Stimulated activated CD8-positive, alpha-beta memory T cell treated with anti-CD3 and anti-CD28 coated beads, Interleukin-4, amount 100 ng/mL, for 1 hour (primary cell): ENCODE results near the gene PMS2.
"Not testable (repeated sequence)": the region's sequence is repeated elsewhere in the genome, so short reads cannot be mapped to it uniquely, and the experiment has no call there.

Source experiments
- DNase-seq, 2 donors: peaks; one replicate each; pipeline ENCODE4 v3.0.0-alpha.2; 2020; ENCODE audit warnings: low read depth in 2 of 2, low spot score in 1 of 2

PMS2 gene

GRCh38 chr7:6008668-6009611 lies at the start of gene PMS2, which contains the start of gene AIMP2:
TSS of gene PMS2 (minus strand) at chr7:6009049. CDS start at chr7:6009019, 30 bp downstream.
TSS of gene AIMP2 (plus strand) at chr7:6009272. CDS start at chr7:6009364, 92 bp downstream.
- DNase-seq = peak; percentile 81 to 90

- DNase-seq = no peak
Measured at GRCh38 chr7:6057316-6058129, 48.7 kb upstream of the PMS2 start.

- DNase-seq = no peak
Measured at GRCh38 chr7:6056616-6057015, 47.8 kb upstream of the PMS2 start.

GRCh38 chr7:6051185-6051584 lies 42.3 kb upstream of the PMS2 start:
- DNase-seq = not testable (repeated sequence)

- DNase-seq = no peak
Measured at GRCh38 chr7:6049780-6050179, 40.9 kb upstream of the PMS2 start.

- no peak for DNase-seq
Measured at GRCh38 chr7:6035686-6036085, 26.8 kb upstream of the PMS2 start.

GRCh38 chr7:6035165-6035564 lies 26.3 kb upstream of the PMS2 start:
- DNase-seq = no peak

GRCh38 chr7:6032641-6033040 lies 23.8 kb upstream of the PMS2 start:
- DNase-seq = no peak

- DNase-seq = no peak
Measured at GRCh38 chr7:6032167-6032566, 23.3 kb upstream of the PMS2 start.

GRCh38 chr7:6031567-6031966 lies 22.7 kb upstream of the PMS2 start:
- no peak for DNase-seq

GRCh38 chr7:6030988-6031387 lies 22.1 kb upstream of the PMS2 start, which contains the start of gene ANKRD61:
TSS of gene ANKRD61 (plus strand) at chr7:6031376. CDS start at chr7:6031376, 0 bp downstream.
- no peak for DNase-seq

GRCh38 chr7:6028563-6028962 lies 19.7 kb upstream of the PMS2 start:
- DNase-seq = no peak

- no peak for DNase-seq
Measured at GRCh38 chr7:6027806-6028365, 19.0 kb upstream of the PMS2 start.

GRCh38 chr7:6026820-6027311 lies 18.0 kb upstream of the PMS2 start:
- DNase-seq = no peak

- peak; percentile 32 to 49 for DNase-seq
Measured at GRCh38 chr7:6026011-6026819, 17.4 kb upstream of the PMS2 start.

- DNase-seq = no peak
Measured at GRCh38 chr7:6023974-6024435, 15.2 kb upstream of the PMS2 start.

GRCh38 chr7:6022707-6023106 lies 13.9 kb upstream of the PMS2 start:
- DNase-seq = no peak

GRCh38 chr7:6020371-6021286 lies 11.8 kb upstream of the PMS2 start:
- DNase-seq = no peak

GRCh38 chr7:6016653-6016966 lies 7.8 kb upstream of the PMS2 start:
- no peak for DNase-seq
